Trophoblast cell (in vitro differentiated cells and primary cell): Measurements from ENCODE around the gene INHBC.

Experiments used
- DNase-seq, 2 donors: peaks; one replicate each; pipeline ENCODE4 v3.0.0-alpha.2; 2016
- H2AFZ ChIP-seq: 2 replicates; pipeline ENCODE4 v1.6.1; 2013; ENCODE audit warnings: low read length, moderate library complexity, mild to moderate bottlenecking; ENCODE audit not compliant: insufficient read depth, poor library complexity
- H2AK5ac ChIP-seq: 2 replicates; pipeline ENCODE4 v1.6.1; 2013; ENCODE audit warnings: mild to moderate bottlenecking, low read length
- H2BK120ac ChIP-seq: 2 replicates; pipeline ENCODE4 v1.6.1; 2013; ENCODE audit warnings: low read length, mild to moderate bottlenecking, moderate library complexity; ENCODE audit not compliant: insufficient read depth, poor library complexity
- H2BK12ac ChIP-seq: 2 replicates; pipeline ENCODE4 v1.6.1; 2013; ENCODE audit warnings: mild to moderate bottlenecking, low read length, moderate library complexity
- H2BK5ac ChIP-seq: 2 replicates; pipeline ENCODE4 v1.6.1; 2013; ENCODE audit warnings: low read length, low read depth, moderate library complexity, mild to moderate bottlenecking; ENCODE audit not compliant: poor library complexity
- H3K14ac ChIP-seq: 2 replicates; pipeline ENCODE4 v1.6.1; 2013; ENCODE audit warnings: mild to moderate bottlenecking, low read length
- H3K18ac ChIP-seq: 2 replicates; pipeline ENCODE4 v1.6.1; 2013; ENCODE audit warnings: mild to moderate bottlenecking, low read length
- H3K23ac ChIP-seq: 2 replicates; pipeline ENCODE4 v1.6.1; 2013; ENCODE audit warnings: low read length
- H3K27ac ChIP-seq: 2 replicates; pipeline ENCODE4 v1.5.1; 2013; ENCODE audit warnings: low read depth, mild to moderate bottlenecking, inconsistent platforms, low read length, moderate library complexity
- H3K27me3 ChIP-seq: 2 replicates; pipeline ENCODE4 v1.6.1; 2013; ENCODE audit warnings: inconsistent platforms, mild to moderate bottlenecking, low read length, moderate library complexity; ENCODE audit not compliant: insufficient read depth
- H3K36me3 ChIP-seq, 2 experiments: 1 replicate in 1 of 2; 2 replicates in 1 of 2; pipeline ENCODE4 v1.6.1; 2013; ENCODE audit warnings: low read length in 2 of 2, mild to moderate bottlenecking in 2 of 2, moderate library complexity in 1 of 2; ENCODE audit not compliant: insufficient read depth in 2 of 2, control insufficient read depth in 1 of 2
- H3K4ac ChIP-seq: 2 replicates; pipeline ENCODE4 v1.6.1; 2013; ENCODE audit warnings: low read depth, mild to moderate bottlenecking, low read length, moderate library complexity
- H3K4me1 ChIP-seq, 2 experiments: 1 replicate in 1 of 2; 2 replicates in 1 of 2; pipeline ENCODE4 v1.6.1; 2013; ENCODE audit warnings: low read length in 2 of 2, mild to moderate bottlenecking in 2 of 2, moderate library complexity in 1 of 2; ENCODE audit not compliant: insufficient read depth in 2 of 2, control insufficient read depth in 1 of 2
- H3K4me2 ChIP-seq: 2 replicates; pipeline ENCODE4 v1.6.1; 2013; ENCODE audit warnings: inconsistent platforms, mild to moderate bottlenecking, low read length, moderate library complexity
- H3K4me3 ChIP-seq: 2 replicates; pipeline ENCODE4 v1.5.1; 2013; ENCODE audit warnings: mild to moderate bottlenecking, low read depth, low read length, inconsistent platforms
- H3K79me1 ChIP-seq: one replicate; pipeline ENCODE4 v1.6.1; 2013; ENCODE audit warnings: low read length
- H3K79me2 ChIP-seq: 2 replicates; pipeline ENCODE4 v1.6.1; 2013; ENCODE audit warnings: low read length, mild to moderate bottlenecking; ENCODE audit not compliant: control insufficient read depth, insufficient read depth, poor library complexity
- H3K9ac ChIP-seq: 2 replicates; pipeline ENCODE4 v1.6.1; 2013; ENCODE audit warnings: mild to moderate bottlenecking, low read length
- H3K9me3 ChIP-seq: 2 replicates; pipeline ENCODE4 v1.6.1; 2013; ENCODE audit warnings: low read depth, mild to moderate bottlenecking, control low read depth, inconsistent platforms, low read length; ENCODE audit not compliant: insufficient read depth
- H4K12ac ChIP-seq: 2 replicates; pipeline ENCODE4 v1.6.1; 2013; ENCODE audit warnings: low read depth, mild to moderate bottlenecking, low read length, moderate library complexity
- H4K8ac ChIP-seq: 2 replicates; pipeline ENCODE4 v1.6.1; 2013; ENCODE audit warnings: low read depth, mild to moderate bottlenecking, low read length, moderate library complexity
- H4K91ac ChIP-seq: one replicate; pipeline ENCODE4 v1.6.1; 2013; ENCODE audit warnings: low read depth, mild to moderate bottlenecking, low read length, moderate library complexity
- WGBS: extraction: QIAGEN DNeasy Blood & Tissue Kit; methylation state at CpG from one replicate; pipeline ENCODE4 v1.1.7; 2013; ENCODE audit warnings: missing lambda C conversion rate; ENCODE audit not compliant: insufficient read length, insufficient coverage; ENCODE audit errors: extremely low coverage; 5-methylcytosine and 5-hydroxymethylcytosine counted together

Gene INHBC

GRCh38 chr12:57456737-57457490 is 22.3 kb downstream of the INHBC start:
- H3K4me3 ChIP-seq, result no peak overlapping the region
- H2BK120ac ChIP-seq, result no peak overlapping the region
- H3K23ac ChIP-seq, result no peak overlapping the region
- no peak overlapping the region for H3K4me2 ChIP-seq
- no peaks in the 10 kb centered on the region for H3K36me3 ChIP-seq
- no peak overlapping the region for H4K12ac ChIP-seq
- H3K18ac ChIP-seq, result no peak overlapping the region
- no peak overlapping the region for H2AFZ ChIP-seq
- H4K8ac ChIP-seq, result no peak overlapping the region
- H3K4ac ChIP-seq, result no peak overlapping the region
- H3K79me2 ChIP-seq, result no peaks in the 10 kb centered on the region
- H3K14ac ChIP-seq, result no peak overlapping the region
- H3K9ac ChIP-seq, result no peak overlapping the region
- peaks cover 6% of the 10 kb centered on the region for H3K79me1 ChIP-seq
- no peak for DNase-seq
- no peak overlapping the region for H4K91ac ChIP-seq
- H3K27ac ChIP-seq, result no peak overlapping the region
- no peak overlapping the region for H2BK12ac ChIP-seq
- H3K27me3 ChIP-seq, result no peaks in the 10 kb centered on the region
- no peaks in the 10 kb centered on the region for H3K9me3 ChIP-seq
- no peak overlapping the region for H2BK5ac ChIP-seq
- H2AK5ac ChIP-seq, result no peak overlapping the region
- peaks cover 6 to 8% of the 10 kb centered on the region in 2 experiments for H3K4me1 ChIP-seq
- no CpG with 5 or more reads among the region's 6 CpGs for WGBS

GRCh38 chr12:57458665-57459054 is 24.1 kb downstream of the INHBC start:
- Histone ChIP-seq H3K9me3 (no peaks in the 10 kb centered on the region), H4K91ac (peak overlapping the region; percentile 75), H2AK5ac (no peak overlapping the region), H4K8ac (peak overlapping the region; percentile 18), H3K27me3 (no peaks in the 10 kb centered on the region), H2AFZ (peak overlapping the region; percentile 56), H3K27ac (no peak overlapping the region), H3K9ac (peak overlapping the region; percentile 16), H3K4ac (no peak overlapping the region), H3K79me2 (no peaks in the 10 kb centered on the region), H3K18ac (no peak overlapping the region), H3K4me1 (peaks cover 6 to 8% of the 10 kb centered on the region in 2 experiments), H3K14ac (no peak overlapping the region), H2BK12ac (no peak overlapping the region), H3K79me1 (peaks cover 8% of the 10 kb centered on the region), H3K36me3 (no peaks in the 10 kb centered on the region), H3K4me3 (no peak overlapping the region), H4K12ac (peak overlapping the region; percentile 39), H3K23ac (no peak overlapping the region), H2BK120ac (no peak overlapping the region), H3K4me2 (peak overlapping the region; percentile 97), H2BK5ac (peak overlapping the region; percentile 1)
- no peak for DNase-seq
- no CpG with 5 or more reads among the region's 3 CpGs for WGBS

GRCh38 chr12:57459055-57459749 is 24.6 kb downstream of the INHBC start:
- Histone ChIP-seq H3K23ac (no peak overlapping the region), H3K79me2 (no peaks in the 10 kb centered on the region), H4K8ac (peak overlapping the region; percentile 33), H3K9me3 (no peaks in the 10 kb centered on the region), H3K4me2 (peak overlapping the region; percentile 97), H2AK5ac (no peak overlapping the region), H2BK12ac (no peak overlapping the region), H2AFZ (peak overlapping the region; percentile 57), H2BK120ac (peak overlapping the region; percentile 43), H2BK5ac (peak overlapping the region; percentile 14), H3K4ac (no peak overlapping the region), H3K4me3 (peak overlapping the region; percentile 66), H4K91ac (no peak overlapping the region), H3K14ac (peak overlapping the region; percentile 29), H3K4me1 (peaks cover 6 to 8% of the 10 kb centered on the region in 2 experiments), H4K12ac (peak overlapping the region; percentile 39), H3K27ac (no peak overlapping the region), H3K79me1 (peaks cover 8% of the 10 kb centered on the region), H3K9ac (no peak overlapping the region), H3K36me3 (no peaks in the 10 kb centered on the region), H3K27me3 (no peaks in the 10 kb centered on the region), H3K18ac (no peak overlapping the region)
- no CpG with 5 or more reads among the region's 24 CpGs for WGBS
- DNase-seq, result peak; percentile 93 to 96

GRCh38 chr12:57459750-57460467 is 25.3 kb downstream of the INHBC start, which contains the start of gene GLI1:
TSS of gene GLI1 (plus strand) at chr12:57459785. CDS start at chr12:57463692, 3,907 bp downstream.
- Histone ChIP-seq H2AFZ (peak within 1 kb of the TSS; percentile 57), H4K12ac (peak within 1 kb of the TSS; percentile 39), H3K4me3 (peak within 1 kb of the TSS; percentile 74), H3K4ac (no peak within 1 kb of the TSS), H3K4me2 (peak within 1 kb of the TSS; percentile 97), H3K4me1 (peaks cover 6 to 8% of the 10 kb centered on the region in 2 experiments), H4K8ac (peak within 1 kb of the TSS; percentile 33), H3K14ac (peak within 1 kb of the TSS; percentile 29), H2BK120ac (peak within 1 kb of the TSS; percentile 43), H3K79me1 (peaks cover 8% of the 10 kb centered on the region), H3K9me3 (no peaks in the 10 kb centered on the region), H3K27me3 (no peaks in the 10 kb centered on the region), H3K79me2 (no peaks in the 10 kb centered on the region), H3K36me3 (no peaks in the 10 kb centered on the region), H3K18ac (no peak within 1 kb of the TSS), H2BK5ac (peak within 1 kb of the TSS; percentile 14), H2BK12ac (no peak within 1 kb of the TSS), H3K23ac (no peak within 1 kb of the TSS), H4K91ac (peak within 1 kb of the TSS; percentile 75), H3K9ac (peak within 1 kb of the TSS; percentile 16), H3K27ac (no peak within 1 kb of the TSS), H2AK5ac (no peak within 1 kb of the TSS)
- whole genome bisulfite sequencing, result no CpG with 5 or more reads among the region's 36 CpGs
- no peak for DNase-seq
